ENCODE measurements around the gene POU2F3. TPM values are rescaled to one million over a fixed set of nuclear protein-coding genes. Genes with fewer than 3 reads are reported as not detected.

Gene POU2F3
- total RNA-seq, 2 experiments from 2014 or later: not detected

GRCh38 chr11:120357620-120358019 lies 117.7 kb downstream of the POU2F3 start:
- peaks cover 22% of the 10 kb centered on the region for H3K27me3 Mint-ChIP-seq
- ChIA-PET POLR2A (no interaction called here), CTCF (no interaction called here)
- no peaks in the 10 kb centered on the region for H3K4me1 Mint-ChIP-seq (ENCODE audit: low read depth)
- H3K27ac Mint-ChIP-seq: no peak overlapping the region
- intact Hi-C loops (cut with micrococcal nuclease): no loop called here
- H3K36me3 Mint-ChIP-seq: no peaks in the 10 kb centered on the region
- DNase-seq: no peak
- H3K4me3 Mint-ChIP-seq: no peak overlapping the region
- H3K9me3 Mint-ChIP-seq: no peaks in the 10 kb centered on the region

- no peaks in the 10 kb centered on the region for H3K4me1 Mint-ChIP-seq (ENCODE audit: low read depth)
- ChIA-PET POLR2A (no interaction called here), CTCF (no interaction called here)
- H3K36me3 Mint-ChIP-seq: no peaks in the 10 kb centered on the region
- no peak for DNase-seq
- H3K4me3 Mint-ChIP-seq: no peak overlapping the region
- intact Hi-C loops (cut with micrococcal nuclease): no loop called here
- no peak overlapping the region for H3K27ac Mint-ChIP-seq
- H3K9me3 Mint-ChIP-seq: no peaks in the 10 kb centered on the region
- H3K27me3 Mint-ChIP-seq: peaks cover 16% of the 10 kb centered on the region
Measured at GRCh38 chr11:120358729-120359128, 118.8 kb downstream of the POU2F3 start.

- no peaks in the 10 kb centered on the region for H3K9me3 Mint-ChIP-seq
- CTCF ChIA-PET: no interaction called here
Measured at GRCh38 chr11:120363436-120363835, 123.5 kb downstream of the POU2F3 start.

DNA sequence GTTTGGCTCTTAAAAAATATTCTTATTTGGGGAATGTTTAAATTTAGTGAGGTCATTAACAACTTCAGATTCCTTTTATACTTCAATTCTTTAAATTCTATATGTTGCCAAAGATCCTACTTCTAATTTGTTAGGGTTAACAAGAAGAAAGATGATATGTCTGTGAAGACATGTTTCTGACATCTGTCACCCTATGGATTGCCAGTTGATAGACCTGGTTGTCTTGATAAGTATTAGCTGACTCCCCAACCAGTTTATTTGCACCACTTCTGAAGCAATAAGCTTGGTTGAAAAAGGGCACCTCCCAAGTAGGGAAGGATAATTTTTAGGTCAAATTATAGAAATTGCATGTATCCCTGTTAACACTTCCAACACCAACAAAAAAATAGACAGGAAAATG lies 125.6 kb downstream of the POU2F3 start:
- H3K36me3 Mint-ChIP-seq: no peaks in the 10 kb centered on the region
- intact Hi-C loops (cut with micrococcal nuclease): no loop called here
- no peaks in the 10 kb centered on the region for H3K4me1 Mint-ChIP-seq (ENCODE audit: low read depth)
- peaks cover 7% of the 10 kb centered on the region for H3K27me3 Mint-ChIP-seq
- POLR2A ChIA-PET: no interaction called here
- CTCF ChIA-PET: no interaction called here
- H3K9me3 Mint-ChIP-seq: no peaks in the 10 kb centered on the region
- no peak for DNase-seq
- no peak overlapping the region for H3K4me3 Mint-ChIP-seq
- H3K27ac Mint-ChIP-seq: no peak overlapping the region

More at GRCh38 chr11:120363436-120363835, 123.5 kb downstream of the POU2F3 start:
- intact Hi-C loops (cut with micrococcal nuclease): no loop called here
- H3K27ac Mint-ChIP-seq: no peak overlapping the region
- no peak overlapping the region for H3K4me3 Mint-ChIP-seq
- peaks cover 10% of the 10 kb centered on the region for H3K27me3 Mint-ChIP-seq
- no peaks in the 10 kb centered on the region for H3K4me1 Mint-ChIP-seq (ENCODE audit: low read depth)
- H3K36me3 Mint-ChIP-seq: no peaks in the 10 kb centered on the region
- no peak for DNase-seq
- POLR2A ChIA-PET: no interaction called here

Other genes starting within 250 kb of the POU2F3 start
- gene TRIM29, start 102.0 kb upstream of the POU2F3 start, total RNA-seq: not detected
- gene OAF, start 29.1 kb upstream of the POU2F3 start, total RNA-seq: 1 to 10 TPM in 1 of 2 experiments, under 1 TPM in 1; 0.90 to 1.2 TPM
- 1 to 10 TPM; 1.0 to 1.6 TPM for gene TLCD5, start 85.2 kb downstream of the POU2F3 start, total RNA-seq
- 10 to 100 TPM; 16.4 to 16.9 TPM for gene ARHGEF12, start 96.3 kb downstream of the POU2F3 start, total RNA-seq